ENCODE results near the gene WSCD1. TPM values are rescaled to one million over a fixed set of nuclear protein-coding genes. Genes with fewer than 3 reads are reported as not detected.
A peak's percentile ranks its signal among the peaks of the same experiment; 100 is the strongest.

Gene WSCD1
- total RNA-seq: 5.2 and 11.6 TPM in 2 replicates

GRCh38 chr17:6069539-6070429, at the start of gene WSCD1:
TSS of gene WSCD1 (plus strand) at chr17:6070379. CDS start at chr17:6080659, 10,280 bp downstream.
- DNase-seq (ENCODE audit: low read depth in 2 of 2): peak; percentile 31 to 34

GRCh38 chr17:6021011-6021400, 49.2 kb upstream of the WSCD1 start:
- no peak for DNase-seq (ENCODE audit: low read depth in 2 of 2)

GRCh38 chr17:6021627-6022026, 48.6 kb upstream of the WSCD1 start:
- DNase-seq (ENCODE audit: low read depth in 2 of 2): no peak

- no peak for DNase-seq (ENCODE audit: low read depth in 2 of 2)
Observed at GRCh38 chr17:6023036-6023831, 46.9 kb upstream of the WSCD1 start.

- no peak for DNase-seq (ENCODE audit: low read depth in 2 of 2)
Observed at GRCh38 chr17:6024576-6024975, 45.6 kb upstream of the WSCD1 start.

- no peak for DNase-seq (ENCODE audit: low read depth in 2 of 2)
Observed at GRCh38 chr17:6027342-6028024, 42.7 kb upstream of the WSCD1 start.

GRCh38 chr17:6028294-6028693, 41.9 kb upstream of the WSCD1 start:
- DNase-seq (ENCODE audit: low read depth in 2 of 2): peak; percentile 28 to 46

GRCh38 chr17:6035801-6036394, 34.3 kb upstream of the WSCD1 start:
- DNase-seq (ENCODE audit: low read depth in 2 of 2): no peak

- DNase-seq (ENCODE audit: low read depth in 2 of 2): no peak
Observed at GRCh38 chr17:6040504-6040903, 29.7 kb upstream of the WSCD1 start.

- no peak for DNase-seq (ENCODE audit: low read depth in 2 of 2)
Observed at GRCh38 chr17:6041246-6041645, 28.9 kb upstream of the WSCD1 start.

- no peak for DNase-seq (ENCODE audit: low read depth in 2 of 2)
Observed at GRCh38 chr17:6043405-6043804, 26.8 kb upstream of the WSCD1 start.

GRCh38 chr17:6044261-6044660, 25.9 kb upstream of the WSCD1 start:
- DNase-seq (ENCODE audit: low read depth in 2 of 2): no peak

- DNase-seq (ENCODE audit: low read depth in 2 of 2): no peak
Observed at GRCh38 chr17:6045621-6046357, 24.4 kb upstream of the WSCD1 start.

GRCh38 chr17:6046431-6046830, 23.7 kb upstream of the WSCD1 start:
- no peak for DNase-seq (ENCODE audit: low read depth in 2 of 2)

- no peak for DNase-seq (ENCODE audit: low read depth in 2 of 2)
Observed at GRCh38 chr17:6046931-6047330, 23.2 kb upstream of the WSCD1 start.

- DNase-seq (ENCODE audit: low read depth in 2 of 2): no peak
Observed at GRCh38 chr17:6047966-6048365, 22.2 kb upstream of the WSCD1 start.

GRCh38 chr17:6048486-6048885, 21.7 kb upstream of the WSCD1 start:
- no peak for DNase-seq (ENCODE audit: low read depth in 2 of 2)

- no peak for DNase-seq (ENCODE audit: low read depth in 2 of 2)
Observed at GRCh38 chr17:6052926-6053325, 17.3 kb upstream of the WSCD1 start.

- no peak for DNase-seq (ENCODE audit: low read depth in 2 of 2)
Observed at GRCh38 chr17:6054372-6054771, 15.8 kb upstream of the WSCD1 start.

- DNase-seq (ENCODE audit: low read depth in 2 of 2): no peak
Observed at GRCh38 chr17:6056104-6056503, 14.1 kb upstream of the WSCD1 start.

- DNase-seq (ENCODE audit: low read depth in 2 of 2): no peak
Observed at GRCh38 chr17:6057562-6057961, 12.6 kb upstream of the WSCD1 start.

Data from lung microvascular endothelial cell (primary cell).